Ecto neural progenitor cell (in vitro differentiated cells): ENCODE results near the gene ZNF699.
A peak's percentile ranks its signal among the peaks of the same experiment; 100 is the strongest.
"Not testable (repeated sequence)": the region's sequence is repeated elsewhere in the genome, so short reads cannot be mapped to it uniquely, and the experiment has no call there.

Source experiments
- DNase-seq: peaks from one replicate; pipeline ENCODE4 v3.0.0-alpha.2; 2018; ENCODE audit warnings: low spot score

The ZNF699 gene

DNA sequence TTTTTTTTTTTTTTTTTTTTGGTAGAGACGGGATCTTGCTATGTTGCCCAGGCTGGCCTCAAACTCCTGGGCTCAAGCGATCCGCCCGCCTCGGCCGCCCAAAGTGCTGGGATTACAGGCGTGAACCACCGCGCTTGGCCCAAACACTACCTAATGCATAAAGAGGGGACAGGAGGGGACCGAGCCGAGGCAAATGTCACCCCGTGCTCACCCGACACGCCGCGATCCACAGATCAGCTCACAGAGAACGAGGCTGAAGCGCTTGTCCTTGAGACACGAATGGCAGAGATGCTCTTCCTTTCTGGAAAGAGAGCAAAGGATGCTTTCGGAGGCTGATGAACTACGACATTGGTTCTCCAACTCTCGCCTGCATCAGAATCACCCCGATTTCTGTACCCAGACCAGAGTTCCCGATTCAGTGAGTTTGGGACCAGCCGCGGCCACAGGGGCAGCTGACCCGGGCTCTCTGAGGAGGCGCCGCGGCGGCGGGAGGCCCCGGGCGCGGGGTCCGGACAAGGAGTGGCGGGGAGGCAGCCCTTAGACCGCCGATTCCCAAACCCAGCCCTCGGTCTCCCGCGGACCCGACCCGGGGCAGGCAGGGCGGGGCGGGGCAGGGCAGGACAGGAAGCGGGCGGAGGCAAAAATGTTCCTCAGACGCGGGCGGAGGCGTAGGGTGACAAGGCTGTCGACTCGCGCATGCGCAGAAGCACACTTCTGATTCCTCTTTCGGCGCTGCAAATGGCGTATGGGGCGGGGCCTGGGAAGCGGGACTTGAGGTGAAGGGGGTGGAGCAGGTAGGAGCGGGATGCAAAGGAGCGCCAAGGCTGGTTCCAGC is at the start of gene ZNF699:
Gene ZNF699 (minus strand): TSS at position 700 of the 835 bp plus-strand sequence. CDS start 4,719 bp downstream, outside the sequence.
- peak; percentile 97 for DNase-seq

DNA sequence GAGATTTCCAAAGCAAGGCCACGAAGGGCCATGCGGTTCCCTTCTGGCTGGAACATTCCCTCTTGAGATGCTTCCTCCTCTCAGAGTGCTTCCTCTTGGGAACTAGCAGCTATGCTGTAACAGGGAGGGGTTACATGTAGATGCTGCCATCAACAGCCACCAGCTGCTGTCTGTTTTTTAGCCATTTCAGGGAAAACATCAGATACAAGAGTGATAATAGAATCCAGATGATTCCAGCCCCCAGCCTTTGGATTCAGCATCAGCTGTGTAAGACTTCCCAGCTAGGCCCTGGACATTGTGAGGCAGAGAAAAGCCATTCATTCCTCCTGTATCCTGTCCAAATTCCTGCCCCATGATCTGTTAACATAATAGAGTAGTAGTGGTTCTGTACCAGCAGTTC is 45.0 kb upstream of the ZNF699 start:
- DNase-seq = no peak

DNA sequence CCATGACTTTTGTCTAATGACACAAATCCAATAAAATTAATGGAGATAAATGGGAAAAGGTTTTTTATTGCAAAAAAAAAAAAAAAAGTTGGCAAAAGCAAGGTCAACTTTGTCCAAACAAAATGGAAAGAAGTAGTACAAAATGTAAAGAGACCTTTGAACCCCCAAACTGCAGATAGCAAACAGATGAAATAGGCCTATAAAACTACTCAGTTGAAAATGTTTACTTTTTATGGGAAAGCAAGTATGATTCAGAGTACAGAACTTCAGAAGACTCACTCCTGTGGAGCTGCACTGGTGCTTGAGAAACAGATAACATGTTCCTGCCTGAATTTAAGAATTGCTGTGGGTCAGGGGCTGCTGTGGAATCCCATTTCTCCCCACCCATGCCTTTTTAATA is 43.4 kb upstream of the ZNF699 start:
- DNase-seq = no peak

DNA sequence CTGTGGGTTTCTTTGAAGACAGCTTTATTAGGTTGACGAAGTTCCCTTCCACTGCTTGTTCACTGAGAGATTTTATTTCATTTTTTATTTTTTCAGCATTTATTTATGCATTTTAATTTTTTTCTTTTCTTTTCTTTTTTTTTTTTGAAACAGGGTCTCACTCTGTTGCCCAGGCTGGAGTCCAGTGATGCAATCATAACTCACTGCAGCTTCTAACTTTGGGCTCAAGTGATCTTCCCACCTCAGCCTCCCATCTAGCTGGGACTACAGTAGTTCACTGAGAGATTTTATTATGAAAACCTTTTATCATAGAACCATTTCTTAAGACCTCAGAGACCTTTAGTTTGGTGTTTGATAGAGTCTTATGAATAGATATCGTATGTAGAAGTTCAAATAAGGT is 42.9 kb upstream of the ZNF699 start:
- no peak for DNase-seq

DNA sequence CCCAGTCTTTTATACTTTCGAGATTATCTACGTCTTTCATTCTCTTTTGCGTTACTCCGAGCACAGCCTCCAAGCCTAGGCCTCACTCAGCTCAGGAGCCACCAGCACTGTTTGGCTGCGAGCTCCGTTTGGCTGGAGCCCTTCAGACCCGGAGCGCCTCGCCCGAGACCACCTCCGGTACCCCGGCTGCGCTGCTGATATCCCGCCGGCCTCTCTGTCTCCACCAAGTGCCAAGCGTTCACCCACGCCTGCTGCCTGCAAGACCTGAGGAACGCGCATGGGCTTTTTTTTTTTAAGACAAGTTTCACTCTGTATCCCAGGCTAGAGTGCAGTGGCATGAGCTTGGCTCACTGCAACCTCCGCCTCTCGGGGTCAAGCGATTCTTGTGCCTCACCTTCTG is 39.0 kb upstream of the ZNF699 start:
- DNase-seq = no peak

GRCh38 chr19:9348253-9348652 is 38.6 kb upstream of the ZNF699 start:
- DNase-seq = no peak

DNA sequence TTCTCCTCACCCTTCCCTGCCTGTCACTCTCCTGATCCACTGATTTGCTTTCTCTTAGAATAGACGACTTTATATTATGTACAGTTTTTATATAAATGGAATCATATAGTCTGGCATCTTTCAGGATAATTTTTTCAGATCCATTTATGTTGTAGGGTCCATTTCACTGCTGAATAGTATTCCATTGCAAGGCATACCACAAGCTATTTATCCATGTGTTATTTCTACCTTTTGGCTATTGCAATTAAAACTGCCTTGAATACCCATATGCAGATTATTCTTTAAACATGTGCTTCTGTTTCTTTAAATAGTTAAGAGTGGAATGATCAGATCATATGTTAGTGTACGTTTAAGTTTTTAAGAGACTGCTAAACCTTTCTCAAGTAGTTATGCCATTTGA is 35.4 kb upstream of the ZNF699 start:
- DNase-seq = no peak

GRCh38 chr19:9342610-9343304 is 33.1 kb upstream of the ZNF699 start:
- no peak for DNase-seq

DNA sequence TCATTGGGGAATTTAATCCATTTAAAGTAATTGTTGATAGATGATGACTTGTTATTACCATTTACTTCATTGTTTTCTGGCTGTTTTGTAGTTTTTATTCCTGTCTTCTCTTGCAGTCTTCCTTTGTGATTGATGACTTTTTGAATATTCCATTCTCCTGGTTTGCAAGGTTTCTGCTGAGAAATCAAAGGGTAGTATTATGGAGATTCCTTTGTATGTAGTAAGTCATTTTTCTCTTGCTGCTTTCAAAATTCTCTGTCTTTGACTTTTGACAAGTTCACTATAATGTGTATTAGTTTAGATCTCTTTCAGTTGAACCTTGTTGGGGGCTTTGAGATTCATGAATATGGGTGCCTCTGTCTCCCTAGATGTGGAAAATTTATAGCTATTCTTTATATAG is 20.4 kb upstream of the ZNF699 start:
- DNase-seq = no peak

- DNase-seq = no peak
These were observed 14.9 kb upstream of the ZNF699 start for GRCh38 chr19:9324584-9324962.

GRCh38 chr19:9323919-9324583 is 14.4 kb upstream of the ZNF699 start, which contains the start of gene ZNF559:
Gene ZNF559 (plus strand): TSS chr19:9324179. CDS start chr19:9338550, 14,371 bp downstream.
- DNase-seq = peak; percentile 98

DNA sequence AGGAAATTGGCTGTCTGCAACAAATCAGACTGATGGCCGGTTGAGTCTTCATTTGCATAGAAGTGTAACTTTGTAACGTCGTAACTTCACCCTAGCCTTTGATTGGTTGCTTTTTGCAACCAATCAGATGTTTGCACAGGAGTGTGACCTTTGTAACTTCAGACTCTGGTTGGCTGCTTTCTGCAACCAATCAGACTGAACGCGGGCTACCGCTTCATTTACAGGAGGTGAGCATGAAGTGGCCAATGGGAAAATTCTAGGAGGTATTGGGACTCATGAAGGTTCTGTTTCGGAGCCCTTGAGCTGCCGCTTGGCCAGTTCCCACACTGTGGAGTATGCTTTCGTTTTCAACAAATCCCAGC is 13.9 kb upstream of the ZNF699 start:
- DNase-seq = no peak

GRCh38 chr19:9322201-9322600 is 12.6 kb upstream of the ZNF699 start:
- DNase-seq = not testable (repeated sequence)

DNA sequence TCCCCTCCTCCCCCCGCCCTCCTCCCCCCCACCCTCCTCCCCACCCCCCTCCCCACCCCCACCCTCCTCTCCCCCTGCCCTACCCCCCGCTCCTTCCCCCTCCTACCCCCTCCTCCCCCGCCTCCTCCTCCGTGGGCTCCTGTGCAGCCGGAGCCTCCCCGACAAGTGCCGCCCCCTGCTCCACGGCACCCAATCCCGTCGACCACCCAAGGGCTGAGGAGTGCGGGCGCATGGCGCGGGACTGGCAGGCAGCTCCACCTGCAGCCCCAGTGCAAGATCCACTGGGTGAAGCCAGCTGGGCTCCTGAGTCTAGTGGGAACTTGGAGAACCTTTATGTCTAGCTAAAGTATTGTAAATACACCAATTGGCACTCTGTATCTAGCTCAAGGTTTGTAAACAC is 12.1 kb upstream of the ZNF699 start:
- DNase-seq = not testable (repeated sequence)

GRCh38 chr19:9321338-9321737 is 11.7 kb upstream of the ZNF699 start:
- DNase-seq = no peak

GRCh38 chr19:9313756-9314155 is 4.1 kb upstream of the ZNF699 start:
- DNase-seq = no peak

GRCh38 chr19:9309974-9310446 is 372 bp upstream of the ZNF699 start:
- DNase-seq = peak; percentile 90

- no peak for DNase-seq
These were observed 1.4 kb downstream of the ZNF699 start for GRCh38 chr19:9308091-9308770.

DNA sequence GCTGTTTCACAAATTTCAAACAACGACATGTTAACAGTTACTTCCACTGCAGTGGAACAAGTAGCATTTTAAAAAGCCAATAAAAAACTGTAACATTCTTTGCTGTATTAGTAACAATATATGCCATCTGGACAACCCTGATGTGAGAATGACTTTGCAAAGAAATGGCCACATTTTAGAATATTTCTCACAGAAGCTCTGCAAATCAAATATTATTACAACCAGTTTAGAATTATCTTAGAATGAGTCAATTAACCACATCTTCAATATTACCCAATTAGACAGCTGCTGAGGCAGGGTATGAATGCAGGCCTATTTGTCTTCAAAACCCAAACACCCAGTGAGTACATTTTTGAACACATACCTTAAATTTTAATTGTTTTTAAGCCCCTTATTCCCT is 3.2 kb downstream of the ZNF699 start:
- DNase-seq = no peak

GRCh38 chr19:9296336-9296735 is 13.3 kb downstream of the ZNF699 start:
- DNase-seq = no peak

- no peak for DNase-seq
These were observed 14.2 kb downstream of the ZNF699 start for GRCh38 chr19:9295411-9295849.

DNA sequence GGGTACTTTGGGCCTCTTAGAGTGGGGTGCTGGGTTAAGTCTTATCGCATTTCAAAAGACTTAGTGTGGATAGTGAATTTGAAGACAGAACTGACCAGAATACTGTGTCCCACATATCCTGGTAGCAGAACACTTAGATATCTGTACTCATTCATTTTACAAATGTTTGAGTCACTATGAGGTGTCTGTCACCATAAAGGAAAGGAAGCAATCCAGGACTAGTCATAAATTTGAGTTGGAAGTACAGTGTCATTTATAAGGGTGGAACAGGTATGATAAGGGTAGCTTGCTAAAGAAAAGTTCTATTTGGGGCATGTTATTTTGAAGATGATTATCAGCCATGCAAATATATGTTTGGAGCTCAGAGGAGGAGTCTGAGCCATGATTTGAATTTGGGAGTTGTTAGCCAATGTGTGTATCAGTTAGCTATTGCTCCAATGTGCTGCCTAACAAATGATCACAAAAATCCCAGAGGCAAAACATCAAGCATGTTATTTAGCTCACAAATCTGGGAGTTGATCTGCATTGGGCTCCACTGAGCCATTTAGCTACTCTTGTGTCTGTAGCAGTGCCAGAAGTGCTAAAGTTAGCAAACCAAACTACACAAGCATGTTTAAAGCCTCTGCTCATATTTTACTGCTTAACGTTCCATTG is 20.3 kb downstream of the ZNF699 start:
- no peak for DNase-seq
